ENCODE measurements around the gene PINK1.

DNA sequence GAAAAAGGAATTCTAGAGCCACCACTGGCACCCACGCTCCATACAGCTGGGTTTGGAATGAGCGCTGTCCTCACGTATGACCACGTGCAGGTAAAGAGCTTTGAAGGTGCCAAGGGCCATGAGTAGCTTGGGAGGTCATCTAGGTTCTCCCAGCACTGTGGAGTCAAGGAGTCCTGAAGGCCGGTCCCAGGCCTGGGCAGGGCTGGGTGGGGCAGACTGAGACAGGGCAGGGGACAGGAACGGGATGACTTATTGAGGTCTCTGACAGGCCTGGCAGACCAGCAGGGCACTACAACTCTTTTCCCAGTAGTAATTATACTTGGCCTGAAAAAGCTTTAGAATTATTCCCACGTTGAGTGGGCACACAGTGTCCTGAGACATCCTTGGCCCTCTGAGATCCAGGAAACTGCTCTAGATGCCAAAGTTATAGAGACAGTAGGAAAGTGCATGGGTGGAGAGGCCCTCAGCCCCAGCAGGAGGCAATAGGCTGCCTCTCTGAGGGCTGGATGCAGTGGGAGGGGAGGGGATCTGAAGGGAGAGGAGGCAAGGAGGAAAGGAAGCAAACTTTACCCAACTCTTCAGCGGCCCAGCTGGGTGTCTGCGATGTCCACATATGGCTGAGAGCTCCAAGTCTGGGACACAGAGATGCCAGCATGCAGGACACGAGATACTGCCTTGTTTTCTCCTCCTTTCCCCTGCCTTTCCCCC lies 46.2 kb upstream of the PINK1 start:
- TF ChIP-seq, protein P1, sequence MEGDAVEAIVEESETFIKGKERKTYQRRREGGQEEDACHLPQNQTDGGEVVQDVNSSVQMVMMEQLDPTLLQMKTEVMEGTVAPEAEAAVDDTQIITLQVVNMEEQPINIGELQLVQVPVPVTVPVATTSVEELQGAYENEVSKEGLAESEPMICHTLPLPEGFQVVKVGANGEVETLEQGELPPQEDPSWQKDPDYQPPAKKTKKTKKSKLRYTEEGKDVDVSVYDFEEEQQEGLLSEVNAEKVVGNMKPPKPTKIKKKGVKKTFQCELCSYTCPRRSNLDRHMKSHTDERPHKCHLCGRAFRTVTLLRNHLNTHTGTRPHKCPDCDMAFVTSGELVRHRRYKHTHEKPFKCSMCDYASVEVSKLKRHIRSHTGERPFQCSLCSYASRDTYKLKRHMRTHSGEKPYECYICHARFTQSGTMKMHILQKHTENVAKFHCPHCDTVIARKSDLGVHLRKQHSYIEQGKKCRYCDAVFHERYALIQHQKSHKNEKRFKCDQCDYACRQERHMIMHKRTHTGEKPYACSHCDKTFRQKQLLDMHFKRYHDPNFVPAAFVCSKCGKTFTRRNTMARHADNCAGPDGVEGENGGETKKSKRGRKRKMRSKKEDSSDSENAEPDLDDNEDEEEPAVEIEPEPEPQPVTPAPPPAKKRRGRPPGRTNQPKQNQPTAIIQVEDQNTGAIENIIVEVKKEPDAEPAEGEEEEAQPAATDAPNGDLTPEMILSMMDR (IDR thresholded peaks at IDR 0.05; ENCODE audit: poor library complexity), result no peak
- no peak for TF ChIP-seq EZH2 (IDR thresholded peaks at IDR 0.05; ENCODE audit: borderline replicate concordance)
